Left ventricle myocardium inferior (tissue), 1 donor: ENCODE measurements around the gene PDE11A. TPM values are rescaled to one million over a fixed set of nuclear protein-coding genes. Genes with fewer than 3 reads are reported as not detected.
A peak's percentile ranks its signal among the peaks of the same experiment; 100 is the strongest.

Experiments
- DNase-seq: peaks from one replicate; pipeline ENCODE4 v3.0.0-alpha.2; 2020
- H3K27ac ChIP-seq: fragments of 200-600 bp; replicated peaks from 2 replicates; pipeline ENCODE4 v1.8.0; 2021
- H3K27me3 ChIP-seq: fragments of 200-600 bp; 2 replicates; pipeline ENCODE4 v1.8.0; 2021; ENCODE audit warnings: low read depth
- H3K36me3 ChIP-seq: fragments of 200-600 bp; 2 replicates; pipeline ENCODE4 v1.8.0; 2021
- H3K4me1 ChIP-seq: fragments of 200-600 bp; 2 replicates; pipeline ENCODE4 v1.8.0; 2021
- H3K4me3 ChIP-seq: fragments of 200-600 bp; 2 replicates; pipeline ENCODE4 v1.8.0; 2021; ENCODE audit warnings: mild to moderate bottlenecking, moderate library complexity
- H3K9me3 ChIP-seq: fragments of 200-600 bp; replicated peaks from 2 replicates; pipeline ENCODE4 v1.8.0; 2021
- intact Hi-C: fragments of 100-400 bp; cut with micrococcal nuclease; formaldehyde crosslinking; loops from one replicate; pipeline ENCODE4 v1.11.0; 2022
- total RNA-seq: library from RNA; stranded (reverse); fragmentation: NEBNext Ultra II Directional; extraction: Animal tissue kit (Norgen Biotek cat#: 25700); gene quantifications from one replicate; pipeline ENCODE4 v1.2.1, GENCODE V29; 2021
- TF ChIP-seq, protein P1 (sequence below): fragments of 200-600 bp; IDR thresholded peaks from 2 replicates; pipeline ENCODE4 v1.8.0; 2021; ENCODE audit warnings: antibody characterized with exemption, mild to moderate bottlenecking, borderline replicate concordance
- donor health status: DM: no; HTN: yes; CAD: no; lungs with severe emphysema.

PDE11A gene
- total RNA-seq, 1 donor from 2014 or later, result 2.5 TPM

DNA sequence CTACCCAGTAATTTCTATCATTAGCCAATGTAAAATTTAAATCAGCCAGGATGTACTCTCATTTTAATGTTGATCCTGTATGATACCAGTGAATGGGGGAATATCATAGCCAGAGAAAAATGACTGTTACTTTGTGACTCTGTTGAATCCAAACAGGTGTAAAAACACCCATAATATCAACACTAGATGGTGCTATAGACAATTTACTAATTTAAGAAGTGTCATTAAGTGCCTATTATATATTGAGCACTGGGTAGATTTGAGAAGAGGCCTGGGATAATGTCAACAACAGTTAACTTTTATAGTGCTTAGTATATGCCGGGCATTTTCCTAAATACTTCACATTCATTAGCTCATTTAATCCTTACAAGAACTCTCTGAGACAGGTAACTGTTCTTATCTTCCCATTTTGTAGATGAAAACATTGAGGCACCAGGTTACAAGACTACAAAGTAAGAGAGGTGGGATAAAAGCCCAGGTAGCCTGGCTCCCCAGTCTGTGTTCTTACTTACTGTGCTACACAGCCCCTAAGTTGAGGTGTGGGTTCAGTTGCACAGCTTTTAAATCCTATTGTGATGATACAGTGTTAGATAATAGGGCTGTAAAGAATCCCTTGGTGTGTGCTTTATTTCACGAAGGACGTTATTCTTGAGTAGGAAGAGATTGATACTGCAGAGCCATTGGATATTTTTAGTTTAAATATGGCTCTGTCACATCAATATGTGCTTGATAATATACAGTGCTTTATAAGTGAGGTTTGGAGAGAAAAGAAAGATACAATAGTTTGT, 354.6 kb downstream of the PDE11A start:
- Histone ChIP-seq H3K27me3 (no peaks in the 10 kb centered on the region), H3K4me1 (no peaks in the 10 kb centered on the region), H3K36me3 (no peaks in the 10 kb centered on the region), H3K9me3 (no peaks in the 10 kb centered on the region), H3K27ac (no peak overlapping the region), H3K4me3 (no peak overlapping the region)
- TF ChIP-seq, protein P1, sequence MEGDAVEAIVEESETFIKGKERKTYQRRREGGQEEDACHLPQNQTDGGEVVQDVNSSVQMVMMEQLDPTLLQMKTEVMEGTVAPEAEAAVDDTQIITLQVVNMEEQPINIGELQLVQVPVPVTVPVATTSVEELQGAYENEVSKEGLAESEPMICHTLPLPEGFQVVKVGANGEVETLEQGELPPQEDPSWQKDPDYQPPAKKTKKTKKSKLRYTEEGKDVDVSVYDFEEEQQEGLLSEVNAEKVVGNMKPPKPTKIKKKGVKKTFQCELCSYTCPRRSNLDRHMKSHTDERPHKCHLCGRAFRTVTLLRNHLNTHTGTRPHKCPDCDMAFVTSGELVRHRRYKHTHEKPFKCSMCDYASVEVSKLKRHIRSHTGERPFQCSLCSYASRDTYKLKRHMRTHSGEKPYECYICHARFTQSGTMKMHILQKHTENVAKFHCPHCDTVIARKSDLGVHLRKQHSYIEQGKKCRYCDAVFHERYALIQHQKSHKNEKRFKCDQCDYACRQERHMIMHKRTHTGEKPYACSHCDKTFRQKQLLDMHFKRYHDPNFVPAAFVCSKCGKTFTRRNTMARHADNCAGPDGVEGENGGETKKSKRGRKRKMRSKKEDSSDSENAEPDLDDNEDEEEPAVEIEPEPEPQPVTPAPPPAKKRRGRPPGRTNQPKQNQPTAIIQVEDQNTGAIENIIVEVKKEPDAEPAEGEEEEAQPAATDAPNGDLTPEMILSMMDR, result peak; percentile 34
- intact Hi-C loops, result no loop called here
- no peak for DNase-seq

DNA sequence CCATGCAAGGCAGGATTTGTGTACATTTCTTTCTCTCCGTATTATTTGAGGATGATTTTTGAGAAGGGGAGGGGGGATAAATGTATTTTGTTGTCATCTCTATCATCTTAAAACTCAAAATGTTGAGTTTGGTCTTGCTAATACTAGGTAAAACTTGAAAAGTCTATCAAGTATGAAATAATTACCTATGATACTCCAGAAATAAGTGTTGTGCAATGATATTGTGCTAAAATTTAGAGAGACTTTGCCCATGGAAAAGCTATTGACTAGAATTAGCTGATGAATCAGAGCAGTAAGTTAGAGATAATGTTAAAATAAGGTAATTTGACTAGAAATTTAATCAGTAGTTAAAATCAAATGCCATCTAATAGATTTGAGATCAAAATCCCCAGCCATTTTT, 356.1 kb downstream of the PDE11A start:
- Histone ChIP-seq H3K4me3 (no peak overlapping the region), H3K27me3 (no peaks in the 10 kb centered on the region), H3K36me3 (no peaks in the 10 kb centered on the region), H3K27ac (no peak overlapping the region), H3K4me1 (no peaks in the 10 kb centered on the region), H3K9me3 (no peaks in the 10 kb centered on the region)
- no peak for DNase-seq
- TF ChIP-seq, protein P1, result no peak
- intact Hi-C loops, result no loop called here

- TF ChIP-seq, protein P1, result no peak
These were observed 356.8 kb downstream of the PDE11A start for GRCh38 chr2:177715771-177716170.

GRCh38 chr2:177714704-177715103, 357.9 kb downstream of the PDE11A start:
- DNase-seq, result no peak
- Histone ChIP-seq H3K4me3 (no peak overlapping the region), H3K4me1 (no peaks in the 10 kb centered on the region), H3K27ac (no peak overlapping the region), H3K27me3 (no peaks in the 10 kb centered on the region), H3K9me3 (no peaks in the 10 kb centered on the region), H3K36me3 (no peaks in the 10 kb centered on the region)
- TF ChIP-seq, protein P1, result no peak
- intact Hi-C loops, result no loop called here

More at GRCh38 chr2:177715771-177716170, 356.8 kb downstream of the PDE11A start:
- Histone ChIP-seq H3K36me3 (no peaks in the 10 kb centered on the region), H3K27me3 (no peaks in the 10 kb centered on the region), H3K27ac (no peak overlapping the region), H3K4me1 (no peaks in the 10 kb centered on the region), H3K4me3 (no peak overlapping the region), H3K9me3 (no peaks in the 10 kb centered on the region)
- intact Hi-C loops, result no loop called here
- DNase-seq, result no peak

- Histone ChIP-seq H3K36me3 (no peaks in the 10 kb centered on the region), H3K9me3 (no peaks in the 10 kb centered on the region), H3K27me3 (no peaks in the 10 kb centered on the region), H3K27ac (no peak overlapping the region), H3K4me3 (no peak overlapping the region), H3K4me1 (peaks cover 10% of the 10 kb centered on the region)
- TF ChIP-seq, protein P1, result no peak
- intact Hi-C loops, result no loop called here
- DNase-seq, result no peak
These were observed 360.1 kb downstream of the PDE11A start for GRCh38 chr2:177712462-177712861.
